GM12873 (cell line): ENCODE data around the gene SLX4.

Experiments
- TF ChIP-seq, protein P1 (sequence below): IDR thresholded peaks from 2 replicates; pipeline ENCODE4 v1.5.1; 2012; ENCODE audit warnings: low read depth, mild to moderate bottlenecking, moderate library complexity, low read length, control low read depth; ENCODE audit not compliant: insufficient read depth; ENCODE audit errors: missing control alignments

SLX4 gene

DNA sequence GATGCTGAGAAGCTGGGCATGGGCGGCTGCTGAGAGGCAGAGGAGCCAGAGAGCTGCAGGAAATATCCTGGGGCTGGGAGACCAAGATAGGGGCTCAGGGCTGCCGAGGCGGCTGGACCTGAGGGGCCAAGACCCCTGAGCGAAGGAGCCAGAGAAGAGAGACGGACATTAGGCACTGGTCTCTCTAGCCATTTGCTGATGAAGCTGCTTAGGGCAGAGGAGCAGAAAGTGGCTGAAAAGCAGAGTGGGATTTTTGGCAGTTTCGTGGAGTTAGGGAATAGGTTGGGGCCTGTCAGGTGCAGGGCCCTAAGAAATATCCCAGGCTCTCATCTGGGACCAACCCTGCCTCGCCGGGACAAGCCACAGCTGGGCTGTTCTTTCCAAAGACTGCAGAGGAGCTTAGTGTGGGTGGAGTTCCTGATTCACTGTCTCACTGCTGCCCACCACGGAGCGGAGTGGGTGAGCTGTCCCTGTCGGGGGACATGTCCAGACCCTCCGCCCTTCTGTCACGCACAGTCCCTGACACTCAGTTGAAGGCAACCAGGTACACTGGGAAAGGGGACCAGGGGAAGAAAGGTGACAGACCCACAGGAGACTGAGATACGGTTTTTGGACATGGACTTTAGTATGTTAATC is 31.8 kb upstream of the SLX4 start:
- TF ChIP-seq, protein P1, sequence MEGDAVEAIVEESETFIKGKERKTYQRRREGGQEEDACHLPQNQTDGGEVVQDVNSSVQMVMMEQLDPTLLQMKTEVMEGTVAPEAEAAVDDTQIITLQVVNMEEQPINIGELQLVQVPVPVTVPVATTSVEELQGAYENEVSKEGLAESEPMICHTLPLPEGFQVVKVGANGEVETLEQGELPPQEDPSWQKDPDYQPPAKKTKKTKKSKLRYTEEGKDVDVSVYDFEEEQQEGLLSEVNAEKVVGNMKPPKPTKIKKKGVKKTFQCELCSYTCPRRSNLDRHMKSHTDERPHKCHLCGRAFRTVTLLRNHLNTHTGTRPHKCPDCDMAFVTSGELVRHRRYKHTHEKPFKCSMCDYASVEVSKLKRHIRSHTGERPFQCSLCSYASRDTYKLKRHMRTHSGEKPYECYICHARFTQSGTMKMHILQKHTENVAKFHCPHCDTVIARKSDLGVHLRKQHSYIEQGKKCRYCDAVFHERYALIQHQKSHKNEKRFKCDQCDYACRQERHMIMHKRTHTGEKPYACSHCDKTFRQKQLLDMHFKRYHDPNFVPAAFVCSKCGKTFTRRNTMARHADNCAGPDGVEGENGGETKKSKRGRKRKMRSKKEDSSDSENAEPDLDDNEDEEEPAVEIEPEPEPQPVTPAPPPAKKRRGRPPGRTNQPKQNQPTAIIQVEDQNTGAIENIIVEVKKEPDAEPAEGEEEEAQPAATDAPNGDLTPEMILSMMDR = no peak

DNA sequence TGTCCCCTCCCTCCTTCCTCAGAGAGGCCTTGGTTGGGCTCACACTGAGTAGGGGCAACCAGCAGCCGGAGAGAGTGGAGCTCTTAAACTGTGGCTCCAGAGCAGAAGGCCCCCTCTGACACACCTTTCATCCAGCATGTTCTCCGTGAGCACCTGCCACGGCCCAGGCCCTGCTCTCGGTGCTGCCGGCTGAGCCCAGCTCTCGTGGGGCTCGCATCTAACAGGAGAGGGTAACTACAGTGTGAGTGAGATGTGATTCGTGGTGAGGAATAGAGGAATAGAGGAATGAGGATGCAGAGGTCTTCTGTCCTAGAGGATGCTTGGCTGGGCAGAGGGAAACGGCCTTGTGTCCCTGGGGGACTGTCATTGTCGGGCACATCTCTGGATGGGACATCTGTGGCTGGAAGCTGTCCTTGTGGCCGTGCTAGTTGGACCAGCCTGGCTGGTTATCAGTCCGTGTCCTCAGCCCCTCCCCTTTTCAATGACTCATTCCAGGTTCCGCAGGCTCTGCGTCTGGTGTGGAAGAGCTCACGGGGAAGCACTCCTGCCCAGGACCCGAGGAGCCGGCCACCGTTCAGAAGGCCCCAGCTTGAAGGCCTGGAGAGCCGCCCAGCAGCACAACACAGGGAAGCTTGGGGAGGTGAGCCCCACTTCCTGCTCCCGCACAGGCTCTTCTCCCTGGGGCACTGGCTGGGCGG is 31.1 kb upstream of the SLX4 start:
- TF ChIP-seq, protein P1 = no peak

DNA sequence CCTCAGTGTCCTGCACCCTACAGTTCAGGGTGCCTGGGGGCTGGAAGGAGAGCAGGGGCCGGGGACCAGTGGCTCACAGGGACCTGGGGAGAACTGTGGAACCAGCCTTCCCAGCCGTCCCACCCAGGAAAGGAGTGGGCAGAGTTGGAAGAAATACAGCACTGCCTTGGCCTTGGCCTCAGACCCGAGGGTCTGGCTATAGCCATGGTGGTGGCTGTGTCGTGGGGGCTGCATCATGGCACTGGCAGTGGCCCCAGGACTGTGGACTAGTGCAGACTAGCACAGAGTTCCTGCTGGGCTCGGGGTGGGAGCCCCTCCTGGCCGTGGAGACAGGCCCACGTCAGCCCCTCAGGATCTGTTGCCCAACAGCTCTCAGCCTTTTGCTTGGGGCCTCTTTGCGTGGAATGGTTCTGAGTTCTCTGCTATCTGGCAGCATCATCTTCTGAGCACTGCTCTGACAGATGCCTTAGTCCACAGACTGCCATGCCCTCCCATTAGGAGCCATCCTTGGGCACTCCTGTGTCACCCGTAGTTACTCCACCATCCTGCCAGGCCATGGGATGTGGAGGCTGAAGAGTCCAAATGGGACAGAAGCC is 30.5 kb upstream of the SLX4 start:
- TF ChIP-seq, protein P1 = no peak

DNA sequence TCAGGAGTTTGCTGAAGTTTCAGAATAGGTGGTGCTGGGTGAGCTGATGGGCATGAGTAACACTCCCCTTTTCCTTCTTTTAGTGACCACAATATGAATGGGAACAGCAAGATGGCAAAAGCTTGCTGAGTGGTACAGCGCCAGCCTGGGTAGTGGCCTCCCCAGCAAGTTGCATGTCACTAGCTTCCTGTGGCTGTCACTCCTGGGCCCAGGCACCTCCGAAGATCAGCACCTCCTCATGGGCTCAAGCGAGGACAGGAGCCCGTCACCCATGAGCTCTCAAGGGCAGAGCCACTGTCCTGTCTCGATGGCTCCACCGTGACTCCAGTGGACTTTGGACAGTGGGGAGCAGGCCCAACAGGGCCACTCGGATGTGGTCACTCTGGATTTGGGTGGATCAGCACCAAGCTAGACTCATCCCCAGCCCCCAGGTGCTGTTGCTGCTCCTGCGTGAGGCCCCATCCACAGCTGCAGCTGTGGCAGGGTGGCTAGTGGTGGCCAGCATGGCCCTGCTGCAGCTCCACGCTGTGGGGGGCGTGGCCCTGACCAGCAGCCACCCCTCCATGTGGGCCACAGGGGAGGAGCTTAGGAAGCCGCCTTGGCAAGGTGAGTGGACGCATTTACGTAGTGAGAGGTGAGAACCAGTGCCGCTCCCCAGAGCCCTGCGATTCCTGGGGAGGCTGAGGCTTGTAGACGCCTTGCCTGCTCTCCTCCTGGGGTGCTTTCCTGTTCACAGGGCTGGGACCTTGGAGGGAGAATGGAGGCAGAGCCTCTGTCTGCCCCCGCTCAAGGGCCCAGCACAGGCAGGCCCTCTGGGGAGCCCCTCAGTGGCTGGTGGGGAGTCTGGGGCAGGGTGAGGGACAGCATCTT is 29.5 kb upstream of the SLX4 start:
- TF ChIP-seq, protein P1 = no peak

DNA sequence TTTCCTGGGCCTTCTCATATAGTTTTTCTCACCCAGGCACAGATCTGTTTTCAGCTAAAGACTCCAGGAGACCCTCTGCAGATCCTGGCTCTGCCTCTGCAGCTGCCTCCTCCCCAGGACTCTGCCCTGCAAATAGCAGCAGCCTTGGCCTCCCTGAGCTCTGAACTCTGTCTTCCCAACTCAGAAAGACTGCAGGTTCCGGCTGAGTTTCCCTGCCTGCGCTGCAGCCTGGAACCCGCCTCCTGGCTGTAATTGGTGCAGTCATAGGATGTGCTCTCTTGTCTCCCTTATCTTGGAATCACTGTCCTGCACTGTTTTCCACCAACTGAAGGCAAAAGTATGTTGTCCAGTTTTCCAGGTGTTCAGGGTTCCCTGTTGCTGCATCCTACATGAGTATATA is 28.8 kb upstream of the SLX4 start:
- TF ChIP-seq, protein P1 = no peak

DNA sequence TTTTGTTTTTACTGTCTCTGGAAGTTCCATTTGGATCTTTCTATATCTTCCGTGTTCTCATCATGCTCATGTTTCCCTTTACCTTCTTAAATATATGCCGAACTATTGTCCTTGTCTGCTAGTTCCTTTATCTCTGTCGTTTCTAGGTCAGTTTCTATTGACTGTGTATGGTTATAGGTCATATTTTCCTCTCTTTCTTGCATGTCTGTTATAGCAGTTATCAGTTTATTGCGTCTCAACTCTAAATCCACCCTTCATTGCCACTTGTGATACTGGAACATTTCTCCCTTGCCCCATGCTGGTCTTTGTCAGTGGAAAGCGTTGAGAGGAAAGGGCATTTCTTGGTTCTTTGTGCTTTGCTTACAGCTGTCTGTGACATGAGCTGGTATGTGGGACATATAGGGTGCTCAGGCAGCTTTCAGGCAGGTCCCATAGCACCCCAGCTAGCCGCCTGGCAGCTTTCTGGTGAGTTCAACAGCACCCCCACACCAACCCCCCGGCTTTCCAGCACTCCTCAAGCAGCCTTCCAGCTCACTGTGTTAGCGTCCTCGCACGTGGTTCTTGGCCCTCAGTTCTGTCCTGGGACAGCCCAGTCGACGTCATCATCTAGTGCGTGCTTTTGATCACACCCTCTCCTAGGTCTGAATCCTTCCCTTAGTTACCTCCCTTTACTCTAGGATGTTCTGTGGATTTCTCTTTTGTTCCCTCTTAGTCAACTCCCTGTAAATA is 27.7 kb upstream of the SLX4 start:
- TF ChIP-seq, protein P1 = no peak
